GM12878 (cell line): ENCODE results near the gene ALAS1. TPM values are rescaled to one million over a fixed set of nuclear protein-coding genes. Genes with fewer than 3 reads are reported as not detected.
A peak's percentile ranks its signal among the peaks of the same experiment; 100 is the strongest.

Source experiments
- BHLHE40 ChIP-seq, 2 experiments: fragments of 450-650 bp in 1 of 2; IDR thresholded peaks; 2 replicates each; pipeline ENCODE4 v1.6.1; 2011 to 2017; ENCODE audit warnings: low read depth in 2 of 2, borderline replicate concordance in 1 of 2, improper control_type of control experiment in 1 of 2, low read length in 1 of 2, mild to moderate bottlenecking in 1 of 2
- CREB1 ChIP-seq: IDR thresholded peaks from 2 replicates; pipeline ENCODE4 v1.6.1; 2012; ENCODE audit warnings: low read depth, mild to moderate bottlenecking, inconsistent platforms
- GABPA ChIP-seq: IDR thresholded peaks from 2 replicates; pipeline ENCODE4 v1.6.1; 2014; ENCODE audit warnings: antibody characterized with exemption, low read depth, mild to moderate bottlenecking, inconsistent platforms
- HDAC6 ChIP-seq: fragments of 200-600 bp; sonication (generic); IDR thresholded peaks from one replicate; pipeline ENCODE4 v1.8.0; 2017; ENCODE audit warnings: antibody characterized with exemption; ENCODE audit not compliant: unreplicated experiment
- HSF1 ChIP-seq: fragments of 150-350 bp; IDR thresholded peaks from 2 replicates; pipeline ENCODE4 v1.6.1; 2014; ENCODE audit warnings: mild to moderate bottlenecking, low read depth, low read length
- JUNB ChIP-seq: IDR thresholded peaks from 2 replicates; pipeline ENCODE4 v1.6.1; 2016; ENCODE audit warnings: antibody characterized with exemption, mild to moderate bottlenecking
- MXI1 ChIP-seq: fragments of 150-350 bp; IDR thresholded peaks from 2 replicates; pipeline ENCODE4 v1.6.1; 2011; ENCODE audit warnings: low read depth, mild to moderate bottlenecking, inconsistent platforms, low read length, improper control_type of control experiment
- NFXL1 ChIP-seq: fragments of 450-650 bp; IDR thresholded peaks from 2 replicates; pipeline ENCODE4 v1.6.1; 2017; ENCODE audit warnings: antibody characterized with exemption, mild to moderate bottlenecking, borderline replicate concordance
- STAT1 ChIP-seq: fragments of 450-650 bp; conservative IDR thresholded peaks from 2 replicates; pipeline ENCODE4 v1.6.1; 2014; ENCODE audit warnings: antibody characterized with exemption, mild to moderate bottlenecking
- WRNIP1 ChIP-seq: IDR thresholded peaks from 2 replicates; pipeline ENCODE4 v1.6.1; 2011; ENCODE audit warnings: low read depth, low read length, improper control_type of control experiment, borderline replicate concordance
- ZNF217 ChIP-seq: fragments of 450-650 bp; IDR thresholded peaks from 2 replicates; pipeline ENCODE4 v1.6.1; 2017; ENCODE audit warnings: antibody characterized with exemption, mild to moderate bottlenecking
- ZNF622 ChIP-seq: fragments of 450-650 bp; IDR thresholded peaks from 2 replicates; pipeline ENCODE4 v1.6.1; 2017; ENCODE audit warnings: mild to moderate bottlenecking, inconsistent platforms
- polyA plus RNA-seq, 11 experiments: library from polyadenylated mRNA; depleted of rRNA in 4 of 11; unstranded in 6 of 11; stranded (reverse) in 5 of 11; fragments of >200 nt; fragmentation: Nextera tagmentation in 4 of 11; fragmentation: Illumina TruSeq in 1 of 11; extraction: Ambion mirVana in 4 of 11; extraction: Trizol in 1 of 11; gene quantifications; 1 replicate in 1 of 11; 2 replicates in 10 of 11; pipeline versions ENCODE4 v1.2.1 to v1.2.3, GENCODE V29; 2011 to 2016; ENCODE audit warnings: inconsistent platforms in 2 of 11, missing spikeins in 2 of 11, low read depth in 1 of 11
- total RNA-seq, 4 experiments: library from RNA; depleted of rRNA in 3 of 4; stranded (reverse); fragments of >200 nt in 3 of 4; fragmentation: Illumina TruSeq in 1 of 4; extraction: Trizol in 1 of 4; gene quantifications; 2 replicates each; pipeline versions ENCODE4 v1.2.1 to v1.2.3, GENCODE V29; 2013 to 2021
- TF ChIP-seq, protein P1 (sequence below): fragments of 450-650 bp; IDR thresholded peaks from 2 replicates; pipeline ENCODE4 v1.6.1; 2016; ENCODE audit warnings: mild to moderate bottlenecking, moderate library complexity, borderline replicate concordance
- TF ChIP-seq, protein P2 (sequence below): IDR thresholded peaks from 2 replicates; pipeline ENCODE4 v1.6.1; 2012; ENCODE audit warnings: improper control_type of control experiment, low read depth, low read length; ENCODE audit not compliant: insufficient replicate concordance
- TF ChIP-seq, protein P3 (sequence below): IDR thresholded peaks from 2 replicates; pipeline ENCODE4 v1.6.1; 2011; ENCODE audit warnings: borderline replicate concordance, low read depth, mild to moderate bottlenecking, moderate library complexity, low read length; ENCODE audit not compliant: insufficient read depth, poor library complexity, severe bottlenecking

ALAS1 gene
- total and polyA plus RNA-seq, 10 of the 15 experiments (the other 5 are each of a cell fraction or from before 2014, with no cell fraction given): 69.9 to 115 (median 94.1) TPM

DNA sequence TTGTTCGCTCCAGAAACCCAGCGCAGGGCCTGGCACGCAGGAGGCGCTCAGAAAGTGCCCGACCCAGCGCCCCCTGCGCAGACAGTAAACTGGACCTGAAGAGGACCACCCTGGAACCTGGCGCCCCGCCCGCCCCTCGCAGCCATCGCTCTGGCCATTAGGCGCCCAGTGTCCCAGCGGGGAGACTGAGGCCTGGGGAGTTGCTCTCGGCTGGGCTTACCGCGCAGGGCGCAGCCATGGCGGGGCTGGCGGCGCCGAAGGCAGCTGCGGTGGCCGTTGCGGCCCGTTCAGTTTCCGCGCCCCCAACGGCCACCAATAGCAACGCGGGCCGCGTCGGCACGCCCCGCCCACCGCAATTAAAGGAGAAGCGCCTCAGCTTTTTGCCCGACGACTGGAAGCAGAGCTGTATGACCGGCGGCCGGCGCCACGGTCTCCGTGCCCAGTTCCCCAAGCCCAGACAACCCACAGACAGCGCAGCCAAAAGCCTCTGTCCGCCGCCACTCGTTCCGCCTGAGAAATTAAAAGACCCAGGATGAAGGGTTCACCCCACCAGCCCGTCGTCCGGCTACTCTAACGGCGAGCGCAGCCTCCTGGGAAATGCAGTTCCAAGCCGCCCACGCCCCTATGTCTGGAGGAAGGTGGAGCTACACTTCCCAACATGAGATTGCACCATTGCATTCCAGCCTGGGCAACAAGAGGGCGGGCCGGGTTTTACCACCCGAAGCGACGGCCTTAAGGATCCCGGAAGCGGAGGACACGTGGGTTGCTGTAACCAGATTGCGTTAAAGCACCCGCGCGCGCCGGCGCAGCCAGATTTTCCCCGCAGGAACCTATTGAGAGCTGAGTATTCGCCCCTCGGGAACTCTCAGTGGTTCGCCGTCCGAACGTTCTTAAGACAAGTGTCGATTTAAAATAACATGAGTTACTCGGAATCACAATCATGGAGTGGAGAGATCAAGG lies 43.5 kb upstream of the ALAS1 start, which contains the start of gene POC1A (continued):
- no peak for TF ChIP-seq HSF1
- TF ChIP-seq, protein P1, sequence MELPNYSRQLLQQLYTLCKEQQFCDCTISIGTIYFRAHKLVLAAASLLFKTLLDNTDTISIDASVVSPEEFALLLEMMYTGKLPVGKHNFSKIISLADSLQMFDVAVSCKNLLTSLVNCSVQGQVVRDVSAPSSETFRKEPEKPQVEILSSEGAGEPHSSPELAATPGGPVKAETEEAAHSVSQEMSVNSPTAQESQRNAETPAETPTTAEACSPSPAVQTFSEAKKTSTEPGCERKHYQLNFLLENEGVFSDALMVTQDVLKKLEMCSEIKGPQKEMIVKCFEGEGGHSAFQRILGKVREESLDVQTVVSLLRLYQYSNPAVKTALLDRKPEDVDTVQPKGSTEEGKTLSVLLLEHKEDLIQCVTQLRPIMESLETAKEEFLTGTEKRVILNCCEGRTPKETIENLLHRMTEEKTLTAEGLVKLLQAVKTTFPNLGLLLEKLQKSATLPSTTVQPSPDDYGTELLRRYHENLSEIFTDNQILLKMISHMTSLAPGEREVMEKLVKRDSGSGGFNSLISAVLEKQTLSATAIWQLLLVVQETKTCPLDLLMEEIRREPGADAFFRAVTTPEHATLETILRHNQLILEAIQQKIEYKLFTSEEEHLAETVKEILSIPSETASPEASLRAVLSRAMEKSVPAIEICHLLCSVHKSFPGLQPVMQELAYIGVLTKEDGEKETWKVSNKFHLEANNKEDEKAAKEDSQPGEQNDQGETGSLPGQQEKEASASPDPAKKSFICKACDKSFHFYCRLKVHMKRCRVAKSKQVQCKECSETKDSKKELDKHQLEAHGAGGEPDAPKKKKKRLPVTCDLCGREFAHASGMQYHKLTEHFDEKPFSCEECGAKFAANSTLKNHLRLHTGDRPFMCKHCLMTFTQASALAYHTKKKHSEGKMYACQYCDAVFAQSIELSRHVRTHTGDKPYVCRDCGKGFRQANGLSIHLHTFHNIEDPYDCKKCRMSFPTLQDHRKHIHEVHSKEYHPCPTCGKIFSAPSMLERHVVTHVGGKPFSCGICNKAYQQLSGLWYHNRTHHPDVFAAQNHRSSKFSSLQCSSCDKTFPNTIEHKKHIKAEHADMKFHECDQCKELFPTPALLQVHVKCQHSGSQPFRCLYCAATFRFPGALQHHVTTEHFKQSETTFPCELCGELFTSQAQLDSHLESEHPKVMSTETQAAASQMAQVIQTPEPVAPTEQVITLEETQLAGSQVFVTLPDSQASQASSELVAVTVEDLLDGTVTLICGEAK: peak; percentile 54; the same call in 1 of the 2 replicates
- peak; percentile 82 for TF ChIP-seq MXI1
- TF ChIP-seq, protein P2, sequence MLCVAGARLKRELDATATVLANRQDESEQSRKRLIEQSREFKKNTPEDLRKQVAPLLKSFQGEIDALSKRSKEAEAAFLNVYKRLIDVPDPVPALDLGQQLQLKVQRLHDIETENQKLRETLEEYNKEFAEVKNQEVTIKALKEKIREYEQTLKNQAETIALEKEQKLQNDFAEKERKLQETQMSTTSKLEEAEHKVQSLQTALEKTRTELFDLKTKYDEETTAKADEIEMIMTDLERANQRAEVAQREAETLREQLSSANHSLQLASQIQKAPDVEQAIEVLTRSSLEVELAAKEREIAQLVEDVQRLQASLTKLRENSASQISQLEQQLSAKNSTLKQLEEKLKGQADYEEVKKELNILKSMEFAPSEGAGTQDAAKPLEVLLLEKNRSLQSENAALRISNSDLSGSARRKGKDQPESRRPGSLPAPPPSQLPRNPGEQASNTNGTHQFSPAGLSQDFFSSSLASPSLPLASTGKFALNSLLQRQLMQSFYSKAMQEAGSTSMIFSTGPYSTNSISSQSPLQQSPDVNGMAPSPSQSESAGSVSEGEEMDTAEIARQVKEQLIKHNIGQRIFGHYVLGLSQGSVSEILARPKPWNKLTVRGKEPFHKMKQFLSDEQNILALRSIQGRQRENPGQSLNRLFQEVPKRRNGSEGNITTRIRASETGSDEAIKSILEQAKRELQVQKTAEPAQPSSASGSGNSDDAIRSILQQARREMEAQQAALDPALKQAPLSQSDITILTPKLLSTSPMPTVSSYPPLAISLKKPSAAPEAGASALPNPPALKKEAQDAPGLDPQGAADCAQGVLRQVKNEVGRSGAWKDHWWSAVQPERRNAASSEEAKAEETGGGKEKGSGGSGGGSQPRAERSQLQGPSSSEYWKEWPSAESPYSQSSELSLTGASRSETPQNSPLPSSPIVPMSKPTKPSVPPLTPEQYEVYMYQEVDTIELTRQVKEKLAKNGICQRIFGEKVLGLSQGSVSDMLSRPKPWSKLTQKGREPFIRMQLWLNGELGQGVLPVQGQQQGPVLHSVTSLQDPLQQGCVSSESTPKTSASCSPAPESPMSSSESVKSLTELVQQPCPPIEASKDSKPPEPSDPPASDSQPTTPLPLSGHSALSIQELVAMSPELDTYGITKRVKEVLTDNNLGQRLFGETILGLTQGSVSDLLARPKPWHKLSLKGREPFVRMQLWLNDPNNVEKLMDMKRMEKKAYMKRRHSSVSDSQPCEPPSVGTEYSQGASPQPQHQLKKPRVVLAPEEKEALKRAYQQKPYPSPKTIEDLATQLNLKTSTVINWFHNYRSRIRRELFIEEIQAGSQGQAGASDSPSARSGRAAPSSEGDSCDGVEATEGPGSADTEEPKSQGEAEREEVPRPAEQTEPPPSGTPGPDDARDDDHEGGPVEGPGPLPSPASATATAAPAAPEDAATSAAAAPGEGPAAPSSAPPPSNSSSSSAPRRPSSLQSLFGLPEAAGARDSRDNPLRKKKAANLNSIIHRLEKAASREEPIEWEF: no peak
- 0 out of 2 replicates have a peak, but pooled peaks have one; percentile 29 for TF ChIP-seq WRNIP1
- no peak for TF ChIP-seq ZNF622
- no peak; a peak in 3 of 4 replicates for TF ChIP-seq BHLHE40 (IDR thresholded peaks at IDR 0.05; ENCODE audit: borderline replicate concordance in 1 of 2, low read depth in 2 of 2, low read length in 1 of 2)
- TF ChIP-seq HDAC6: no peak
- TF ChIP-seq GABPA: peak; percentile 51; the same call in 1 of the 2 replicates
- TF ChIP-seq, protein P3, sequence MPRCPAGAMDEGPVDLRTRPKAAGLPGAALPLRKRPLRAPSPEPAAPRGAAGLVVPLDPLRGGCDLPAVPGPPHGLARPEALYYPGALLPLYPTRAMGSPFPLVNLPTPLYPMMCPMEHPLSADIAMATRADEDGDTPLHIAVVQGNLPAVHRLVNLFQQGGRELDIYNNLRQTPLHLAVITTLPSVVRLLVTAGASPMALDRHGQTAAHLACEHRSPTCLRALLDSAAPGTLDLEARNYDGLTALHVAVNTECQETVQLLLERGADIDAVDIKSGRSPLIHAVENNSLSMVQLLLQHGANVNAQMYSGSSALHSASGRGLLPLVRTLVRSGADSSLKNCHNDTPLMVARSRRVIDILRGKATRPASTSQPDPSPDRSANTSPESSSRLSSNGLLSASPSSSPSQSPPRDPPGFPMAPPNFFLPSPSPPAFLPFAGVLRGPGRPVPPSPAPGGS: no peak
- TF ChIP-seq CREB1: peak; percentile 91
- no peak for TF ChIP-seq JUNB
- TF ChIP-seq STAT1: no peak
- TF ChIP-seq NFXL1: no peak
- no peak for TF ChIP-seq ZNF217
